ENCODE results near the gene ZKSCAN3. TPM values are rescaled to one million over a fixed set of nuclear protein-coding genes. Genes with fewer than 3 reads are reported as not detected.

ZKSCAN3 gene
- 1.3 to 1.9 TPM (median 1.6 TPM) in 5 replicates for total RNA-seq (2022; extraction: Qiagen RNA extraction; ENCODE audit: low read depth)

DNA sequence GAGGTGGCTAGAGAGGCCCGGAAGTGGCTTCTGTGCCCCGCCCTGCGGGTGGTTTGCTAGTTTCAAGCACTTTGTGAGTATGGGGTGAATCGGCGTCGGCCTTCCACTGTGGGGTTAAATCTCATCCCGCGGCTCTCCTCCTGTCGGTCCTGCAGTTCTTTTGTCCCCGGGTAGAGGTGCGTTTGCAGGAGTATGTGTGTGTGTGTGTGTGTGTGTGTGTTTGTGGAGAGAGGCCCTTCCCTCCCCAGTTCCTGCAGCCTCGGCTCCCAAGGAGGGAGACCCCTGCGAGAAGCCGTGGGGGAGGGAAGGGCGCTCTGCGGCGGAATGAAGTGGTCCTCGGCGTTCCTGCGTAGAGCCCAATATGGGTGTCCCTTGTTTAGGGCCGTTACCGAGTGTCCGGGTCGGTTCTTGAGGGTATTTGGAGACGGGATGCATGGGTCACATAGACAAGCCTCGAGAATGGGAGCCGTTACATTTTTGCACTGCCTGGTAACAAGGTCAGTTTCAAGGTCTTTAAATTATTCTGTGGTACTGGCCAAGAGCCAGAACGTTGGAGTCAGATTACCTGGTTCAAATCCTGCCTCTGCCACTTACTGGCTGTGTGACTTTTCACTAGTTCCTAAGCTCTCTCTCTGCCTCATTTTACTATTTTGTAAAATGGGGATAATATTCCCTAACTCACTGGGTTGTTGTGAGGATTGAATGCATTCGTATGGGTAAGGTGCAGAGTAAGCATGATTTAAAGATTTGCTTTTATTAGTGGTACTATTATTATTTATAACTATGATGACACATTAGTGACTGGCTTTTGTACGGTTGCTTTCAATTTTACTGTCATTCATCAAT lies at the start of gene ZKSCAN3:
Gene ZKSCAN3, plus strand, starts transcription at position 56 of the 846 bp plus-strand sequence. CDS start 9,640 bp downstream, outside the sequence.

DNA sequence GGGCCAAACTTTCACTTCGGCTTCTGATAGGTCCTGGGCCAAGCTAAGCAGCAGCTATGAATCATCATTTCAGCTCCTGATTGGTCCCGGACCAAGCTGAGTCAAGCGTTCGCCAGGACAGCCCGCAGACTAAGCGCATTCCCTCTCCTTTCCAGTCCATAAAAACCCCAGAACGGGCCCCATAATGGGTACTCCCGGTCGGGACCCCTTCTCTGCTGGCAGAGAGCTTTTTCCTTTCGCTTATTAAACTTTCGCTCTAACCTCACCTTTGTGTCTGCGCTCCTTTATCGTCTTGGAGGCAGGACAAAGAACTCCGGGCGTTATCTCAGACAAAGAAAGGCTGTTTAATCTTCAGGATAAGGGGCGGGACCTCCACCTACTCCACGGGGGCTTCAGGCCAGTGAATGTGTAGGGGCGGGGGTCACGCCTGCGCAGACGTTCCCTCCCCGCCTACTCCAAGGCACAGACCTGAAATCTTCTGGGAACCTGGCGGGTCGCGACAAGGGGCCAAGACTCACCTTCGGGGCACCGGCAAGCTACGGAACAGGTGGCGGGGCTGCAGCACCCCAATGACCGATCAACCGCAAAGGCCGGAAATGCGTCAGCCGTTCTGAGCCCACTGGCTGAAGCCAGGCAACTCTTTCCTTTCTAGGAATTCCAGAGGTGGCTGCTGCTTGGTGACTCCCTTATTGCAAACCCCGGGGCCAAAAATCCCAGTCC lies 14.0 kb upstream of the ZKSCAN3 start, which contains the start of gene ZSCAN31:
Gene ZSCAN31, minus strand, starts transcription at position 585 of the 720 bp plus-strand sequence. CDS start 6,465 bp downstream, outside the sequence.

DNA sequence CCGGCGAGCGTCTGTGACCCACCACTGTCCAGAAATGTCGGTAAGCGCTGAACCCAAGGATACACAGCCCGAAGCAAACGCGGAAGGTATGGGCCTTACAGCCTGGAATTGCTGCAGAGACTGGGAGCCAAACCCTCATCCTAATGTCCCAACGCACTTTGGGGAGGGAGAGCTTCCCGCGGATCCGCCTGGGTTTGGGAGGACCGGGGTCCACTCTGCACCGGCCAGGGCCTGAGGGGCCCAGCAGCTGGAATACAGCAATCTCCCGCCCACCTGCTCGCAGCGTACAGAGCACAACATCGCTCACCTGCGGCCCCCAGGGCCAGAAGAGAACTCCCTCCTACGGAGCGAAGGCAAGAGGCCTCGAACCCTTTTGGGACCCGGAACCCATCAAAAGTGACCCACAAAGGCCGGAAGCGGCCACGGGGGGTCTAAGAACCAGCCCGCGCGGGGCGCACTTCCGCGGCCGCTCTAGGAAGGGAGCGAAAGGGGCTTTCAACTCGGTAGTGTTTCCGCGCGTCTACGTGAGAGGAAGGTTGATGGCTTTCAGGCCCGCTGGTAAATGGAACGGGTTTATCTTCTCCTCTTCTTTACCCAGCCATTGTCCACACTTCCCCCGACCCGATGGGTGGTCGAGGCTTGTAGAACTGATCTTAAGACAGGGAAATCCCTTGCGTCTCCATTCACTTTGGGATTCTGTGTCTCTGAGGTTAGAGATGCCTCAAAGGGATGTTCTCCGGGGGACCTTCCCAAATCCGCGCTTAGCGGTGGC lies 49.8 kb downstream of the ZKSCAN3 start, which contains the start of gene ZSCAN12:
Gene ZSCAN12, minus strand, starts transcription at position 398 of the 772 bp plus-strand sequence. CDS start 1,342 bp downstream, outside the sequence.

Other genes with a start within 250 kb of the ZKSCAN3 start
- 4.0 to 5.2 TPM (median 4.9 TPM) in 5 replicates for gene ZSCAN16, start 225.3 kb upstream of the ZKSCAN3 start, total RNA-seq (2022; extraction: Qiagen RNA extraction; ENCODE audit: low read depth)
- gene ZKSCAN8, start 208.1 kb upstream of the ZKSCAN3 start, total RNA-seq (2022; extraction: Qiagen RNA extraction; ENCODE audit: low read depth) = 2.5 to 5.8 TPM (median 5.6 TPM) in 5 replicates
- 5.2 to 8.8 TPM (median 7.4 TPM) in 5 replicates for gene ZSCAN9, start 124.7 kb upstream of the ZKSCAN3 start, total RNA-seq (2022; extraction: Qiagen RNA extraction; ENCODE audit: low read depth)
- gene ZKSCAN4, start 97.7 kb upstream of the ZKSCAN3 start, total RNA-seq (2022; extraction: Qiagen RNA extraction; ENCODE audit: low read depth) = 2.1 to 3.1 TPM (median 2.6 TPM) in 5 replicates
- gene NKAPL, start 90.7 kb upstream of the ZKSCAN3 start, total RNA-seq (2022; extraction: Qiagen RNA extraction; ENCODE audit: low read depth) = not detected in 5 replicates
- gene ZSCAN26, start 82.8 kb upstream of the ZKSCAN3 start, total RNA-seq (2022; extraction: Qiagen RNA extraction; ENCODE audit: low read depth) = 4.4 to 7.3 TPM (median 5.3 TPM) in 5 replicates
- gene PGBD1, start 68.4 kb upstream of the ZKSCAN3 start, total RNA-seq (2022; extraction: Qiagen RNA extraction; ENCODE audit: low read depth) = 4.2 to 5.6 TPM (median 4.9 TPM) in 5 replicates
- gene ZSCAN31, start 13.8 kb upstream of the ZKSCAN3 start, total RNA-seq (2022; extraction: Qiagen RNA extraction; ENCODE audit: low read depth) = 1.4 to 3.2 TPM (median 2.4 TPM) in 5 replicates
- 1.2 to 2.0 TPM (median 1.6 TPM) in 5 replicates for gene ZSCAN12, start 49.8 kb downstream of the ZKSCAN3 start, total RNA-seq (2022; extraction: Qiagen RNA extraction; ENCODE audit: low read depth)
- not detected in 5 replicates for gene ZSCAN23, start 93.5 kb downstream of the ZKSCAN3 start, total RNA-seq (2022; extraction: Qiagen RNA extraction; ENCODE audit: low read depth)
- not detected in 5 replicates for gene GPX6, start 165.8 kb downstream of the ZKSCAN3 start, total RNA-seq (2022; extraction: Qiagen RNA extraction; ENCODE audit: low read depth)
- gene GPX5, start 175.9 kb downstream of the ZKSCAN3 start, total RNA-seq (2022; extraction: Qiagen RNA extraction; ENCODE audit: low read depth) = not detected in 5 replicates